ENCODE data around the gene ATRNL1.
"Not testable (repeated sequence)": the region's sequence is repeated elsewhere in the genome, so short reads cannot be mapped to it uniquely, and the experiment has no call there.

The ATRNL1 gene

GRCh38 chr10:115657161-115657860, 564.1 kb downstream of the ATRNL1 start:
- DNase-seq: no peak

GRCh38 chr10:115659616-115660015, 566.5 kb downstream of the ATRNL1 start:
- DNase-seq: no peak

DNA sequence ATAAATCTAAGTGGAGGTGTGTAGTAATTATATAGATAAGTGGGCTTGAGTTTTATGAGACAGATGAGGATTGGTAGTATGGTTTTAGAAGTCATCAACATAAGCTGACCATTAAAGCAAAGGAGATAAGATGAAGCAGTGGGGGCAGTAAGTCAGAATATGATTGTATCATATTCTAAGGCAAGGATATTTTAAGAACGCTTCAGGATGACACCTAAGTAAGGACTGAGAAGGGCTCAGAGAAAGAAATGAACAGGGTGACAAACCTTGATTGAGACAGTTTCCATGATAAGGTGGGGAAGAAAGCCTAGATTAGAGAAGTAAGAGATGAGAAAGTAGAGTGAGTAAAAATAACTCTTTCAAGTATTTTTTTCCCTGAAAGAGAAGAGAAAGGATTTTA, 567.2 kb downstream of the ATRNL1 start:
- DNase-seq: no peak

DNA sequence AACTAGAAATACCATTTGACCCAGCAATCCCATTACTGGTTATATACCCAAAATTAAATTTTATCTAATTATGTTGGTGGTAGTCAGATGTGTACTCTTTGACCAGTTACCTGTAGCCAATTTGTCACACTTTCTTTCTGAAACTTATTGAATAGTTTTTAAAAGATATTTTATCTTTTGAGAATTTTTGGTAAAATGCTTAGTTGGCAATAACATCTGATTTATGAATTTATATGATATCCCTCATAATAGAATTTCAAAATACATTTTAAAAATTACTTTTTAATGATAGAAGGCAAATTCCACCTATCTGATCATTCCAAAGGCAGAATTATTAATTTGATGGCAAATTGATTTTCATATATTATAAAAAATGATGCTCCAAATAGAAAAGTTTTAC, 569.3 kb downstream of the ATRNL1 start:
- DNase-seq: no peak

GRCh38 chr10:115665549-115665948, 572.4 kb downstream of the ATRNL1 start:
- DNase-seq: no peak

GRCh38 chr10:115674496-115674895, 581.3 kb downstream of the ATRNL1 start:
- no peak for DNase-seq

GRCh38 chr10:115696747-115697146, 603.6 kb downstream of the ATRNL1 start:
- DNase-seq: no peak

- DNase-seq: no peak
These were observed 612.9 kb downstream of the ATRNL1 start for GRCh38 chr10:115706026-115706425.

- no peak for DNase-seq
These were observed 613.4 kb downstream of the ATRNL1 start for GRCh38 chr10:115706488-115707076.

DNA sequence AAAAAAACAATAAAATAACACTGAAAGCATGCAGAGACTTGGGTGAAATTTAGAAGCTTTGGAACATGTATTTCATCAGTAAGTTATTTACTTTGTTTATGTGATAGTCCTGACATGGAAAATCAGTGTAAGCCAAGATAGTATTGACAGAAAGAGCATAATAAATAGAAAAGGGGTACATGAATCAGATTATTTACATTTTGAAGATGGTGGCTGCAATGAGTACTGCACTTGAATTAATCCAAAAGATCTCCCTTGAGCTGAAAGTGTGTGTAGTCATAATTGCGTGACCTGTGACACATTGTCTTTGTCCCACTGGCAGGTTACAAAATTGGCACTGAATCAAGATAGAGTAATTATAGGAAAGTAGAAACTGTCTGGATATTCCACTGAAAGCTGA, 617.0 kb downstream of the ATRNL1 start:
- DNase-seq: no peak

DNA sequence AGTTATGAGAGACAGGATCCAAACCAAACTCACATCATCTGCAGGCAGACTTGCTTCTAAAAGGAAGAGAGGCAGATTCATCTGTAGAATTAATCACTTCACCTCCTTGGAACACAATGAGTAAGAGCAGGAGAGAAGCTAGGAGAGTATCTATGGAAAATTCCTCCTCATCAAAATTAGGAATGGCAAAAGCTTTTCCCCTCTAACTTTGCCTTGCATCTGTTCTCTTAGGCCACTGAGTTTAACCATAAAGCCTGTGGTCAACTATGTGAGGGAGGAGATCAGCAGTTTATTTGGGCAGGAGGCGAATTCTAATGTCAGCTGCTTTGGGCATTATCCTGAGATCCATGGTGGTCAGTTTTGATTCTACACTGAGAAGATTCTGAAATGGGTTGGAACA, 618.1 kb downstream of the ATRNL1 start:
- no peak for DNase-seq

GRCh38 chr10:115720121-115720520, 627.0 kb downstream of the ATRNL1 start:
- DNase-seq: no peak

DNA sequence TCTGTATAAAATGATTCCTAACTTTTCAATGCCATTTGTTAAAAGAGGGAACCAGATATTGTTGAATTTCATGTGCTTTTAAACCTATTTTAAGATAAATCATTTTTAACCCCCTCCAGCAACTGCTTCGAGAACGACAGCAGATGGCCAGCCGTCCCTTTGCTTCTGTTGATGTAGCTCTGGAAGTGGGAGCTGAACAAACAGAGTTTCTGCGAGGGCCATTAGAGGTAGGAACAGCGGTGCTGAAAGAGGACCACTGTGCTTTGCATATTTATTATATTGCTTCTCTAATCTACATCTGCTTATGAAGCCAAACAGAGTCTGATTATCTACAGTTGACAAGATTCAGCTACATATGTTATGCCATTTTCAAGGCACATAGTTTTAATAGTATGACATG, 634.0 kb downstream of the ATRNL1 start:
- DNase-seq: no peak

GRCh38 chr10:115744089-115744488, 650.9 kb downstream of the ATRNL1 start:
- DNase-seq: no peak

DNA sequence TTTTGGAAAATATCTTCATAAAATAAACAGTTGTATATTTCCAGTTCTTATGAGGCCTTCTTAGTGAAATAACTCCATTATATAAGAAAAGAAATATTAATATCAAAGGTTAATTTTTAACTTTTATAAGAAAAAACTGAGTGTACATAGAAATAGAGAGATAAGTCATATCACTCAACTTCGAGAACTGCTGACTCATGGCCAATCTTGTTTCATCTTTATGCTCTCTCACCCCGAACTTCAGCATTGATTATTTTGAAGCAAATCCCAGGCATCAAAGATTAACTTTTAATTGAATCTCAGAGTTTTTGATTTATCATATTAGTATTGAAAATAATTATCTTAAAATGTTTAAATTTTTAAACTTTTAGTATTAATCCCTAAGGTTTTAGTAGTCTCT, 652.8 kb downstream of the ATRNL1 start:
- DNase-seq: no peak

GRCh38 chr10:115747811-115748210, 654.6 kb downstream of the ATRNL1 start:
- no peak for DNase-seq

- not testable (repeated sequence) for DNase-seq
These were observed 665.3 kb downstream of the ATRNL1 start for GRCh38 chr10:115758488-115758887.

DNA sequence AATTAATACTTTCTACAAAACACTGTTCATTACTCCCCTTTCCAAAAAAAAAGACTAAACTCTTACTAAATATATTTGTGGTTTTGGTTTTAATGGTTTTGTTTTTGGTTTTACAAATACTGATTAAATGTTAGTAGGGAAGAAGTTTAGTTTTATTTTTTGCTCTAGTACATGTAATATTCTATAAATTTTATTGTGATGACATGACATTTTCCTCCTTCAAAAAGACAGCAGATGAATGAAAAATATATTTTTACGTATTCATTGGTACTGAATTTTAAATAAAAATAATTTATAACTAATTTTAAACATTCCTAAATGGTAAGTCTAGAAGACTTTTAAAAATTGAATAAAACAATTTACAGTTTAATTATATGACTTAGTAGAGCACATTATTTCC, 667.0 kb downstream of the ATRNL1 start:
- DNase-seq: no peak

- DNase-seq: no peak
These were observed 668.0 kb downstream of the ATRNL1 start for GRCh38 chr10:115761166-115761565.

DNA sequence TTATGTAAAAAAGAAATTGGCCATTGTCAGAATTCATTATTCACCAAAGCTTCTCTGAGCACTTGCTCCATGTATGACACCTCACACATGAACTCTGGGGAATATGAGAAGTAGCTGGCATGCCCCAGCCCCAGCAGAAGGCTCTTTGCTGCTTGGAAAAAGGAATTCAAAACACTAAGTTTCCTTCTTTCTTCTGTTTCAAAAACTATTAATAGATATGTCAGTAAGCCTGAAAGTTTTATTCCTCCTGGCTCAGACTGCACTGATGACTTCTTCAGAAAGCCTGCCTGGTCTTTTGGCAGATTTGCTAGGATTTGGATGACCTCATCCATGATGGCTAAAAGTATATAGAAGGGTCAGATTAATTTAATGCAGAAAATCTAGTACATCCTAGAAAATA, 668.9 kb downstream of the ATRNL1 start:
- DNase-seq: no peak

DNA sequence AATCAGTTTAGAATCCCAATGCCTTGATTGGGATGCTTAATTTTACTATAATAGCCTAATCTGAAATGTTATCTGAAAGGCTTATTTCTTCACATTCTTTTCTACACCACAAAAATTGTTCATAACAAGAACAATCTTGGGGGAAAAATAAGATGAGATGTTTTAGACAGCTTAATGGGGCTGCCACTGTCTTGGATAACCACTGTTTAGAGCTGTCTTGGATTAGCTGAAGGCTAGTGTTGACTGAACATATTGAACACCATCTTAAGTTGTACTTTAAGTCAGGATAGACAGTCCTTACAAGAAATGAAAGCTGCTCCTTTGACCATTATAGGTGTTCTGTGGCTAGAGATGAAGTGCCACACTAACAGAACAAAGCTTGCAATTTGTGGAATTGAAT, 678.6 kb downstream of the ATRNL1 start:
- DNase-seq: no peak

- no peak for DNase-seq
These were observed 679.4 kb downstream of the ATRNL1 start for GRCh38 chr10:115772606-115773005.

DNA sequence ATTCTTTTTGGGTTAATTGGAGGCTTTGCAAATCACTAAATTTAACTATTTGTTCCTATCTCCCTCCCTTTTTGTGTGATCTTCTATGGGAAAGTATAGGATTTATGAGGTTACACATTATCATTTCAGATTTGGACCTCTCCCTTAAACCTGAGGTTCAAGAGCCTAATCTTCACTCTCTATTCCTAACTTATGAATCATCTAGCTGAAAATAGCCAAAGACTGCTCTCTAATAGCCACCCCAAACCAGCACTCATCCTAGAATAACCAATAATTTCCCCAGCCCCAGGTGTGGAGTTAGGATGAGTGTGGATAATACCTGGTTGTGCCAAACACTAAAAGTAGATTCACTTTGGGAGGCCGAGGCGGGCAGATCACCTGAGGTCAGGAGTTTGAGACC, 680.7 kb downstream of the ATRNL1 start:
- no peak for DNase-seq

- DNase-seq: no peak
These were observed 681.6 kb downstream of the ATRNL1 start for GRCh38 chr10:115774721-115775120.

- no peak for DNase-seq
These were observed 684.5 kb downstream of the ATRNL1 start for GRCh38 chr10:115777646-115778045.

Measured in CD4-positive, alpha-beta T cell treated with Interleukin-4 for 4 hours (primary cell).